ENCODE data around the gene NHERF1. TPM values are rescaled to one million over a fixed set of nuclear protein-coding genes. Genes with fewer than 3 reads are reported as not detected.

The NHERF1 gene
- total and polyA plus RNA-seq, 2 of the 13 experiments (the other 11 are each of a cell fraction or from before 2014, with no cell fraction given): 169 to 269 TPM

- TF ChIP-seq NR2F6 (IDR thresholded peaks at IDR 0.05): no peak; the same call in 1 of the 2 replicates
- peak; percentile 64; the same call in 1 of the 2 replicates for TF ChIP-seq NR2F6 (CRISPR knock-in tag; IDR thresholded peaks at IDR 0.05)
- no peak for TF ChIP-seq KDM5A (IDR thresholded peaks at IDR 0.05; ENCODE audit: borderline replicate concordance, low read length)
- no peak for TF ChIP-seq ZNF460 (CRISPR knock-in tag; IDR thresholded peaks at IDR 0.05; ENCODE audit: borderline replicate concordance)
- peak; percentile 75; the same call in 1 of the 2 replicates for TF ChIP-seq PAF1 (CRISPR knock-in tag; IDR thresholded peaks at IDR 0.05)
- TF ChIP-seq SALL1 (CRISPR knock-in tag; IDR thresholded peaks at IDR 0.05): peak; percentile 48; the same call in 1 of the 2 replicates
- TF ChIP-seq HOXA9 (CRISPR knock-in tag; IDR thresholded peaks at IDR 0.05; ENCODE audit: borderline replicate concordance): no peak
- no peak for TF ChIP-seq SNRNP70 (IDR thresholded peaks at IDR 0.05; ENCODE audit: low read depth, low read length)
- TF ChIP-seq, protein P1, sequence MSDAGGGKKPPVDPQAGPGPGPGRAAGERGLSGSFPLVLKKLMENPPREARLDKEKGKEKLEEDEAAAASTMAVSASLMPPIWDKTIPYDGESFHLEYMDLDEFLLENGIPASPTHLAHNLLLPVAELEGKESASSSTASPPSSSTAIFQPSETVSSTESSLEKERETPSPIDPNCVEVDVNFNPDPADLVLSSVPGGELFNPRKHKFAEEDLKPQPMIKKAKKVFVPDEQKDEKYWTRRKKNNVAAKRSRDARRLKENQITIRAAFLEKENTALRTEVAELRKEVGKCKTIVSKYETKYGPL (CRISPR knock-in tag; IDR thresholded peaks at IDR 0.05): no peak
- TF ChIP-seq NFKBIZ (CRISPR knock-in tag; IDR thresholded peaks at IDR 0.05): 0 out of 2 replicates have a peak, but pooled peaks have one; percentile 40
- TF ChIP-seq TRIM24 (CRISPR knock-in tag; IDR thresholded peaks at IDR 0.05): no peak
- TF ChIP-seq SNAPC2 (CRISPR knock-in tag; IDR thresholded peaks at IDR 0.05): no peak
- TF ChIP-seq ZNF883 (CRISPR knock-in tag; IDR thresholded peaks at IDR 0.05; ENCODE audit: not compliant biosample characterization): no peak
- TF ChIP-seq ZNF431 (CRISPR knock-in tag; IDR thresholded peaks at IDR 0.05; ENCODE audit: borderline replicate concordance, low read depth): no peak
- TF ChIP-seq PAX8 (CRISPR knock-in tag; IDR thresholded peaks at IDR 0.05; ENCODE audit: borderline replicate concordance): no peak
- no peak for TF ChIP-seq PRMT3 (CRISPR knock-in tag; IDR thresholded peaks at IDR 0.05; ENCODE audit: borderline replicate concordance, low read depth)
- no peak for TF ChIP-seq ZNF207 (IDR thresholded peaks at IDR 0.05; ENCODE audit: borderline replicate concordance)
- TF ChIP-seq, protein P2, sequence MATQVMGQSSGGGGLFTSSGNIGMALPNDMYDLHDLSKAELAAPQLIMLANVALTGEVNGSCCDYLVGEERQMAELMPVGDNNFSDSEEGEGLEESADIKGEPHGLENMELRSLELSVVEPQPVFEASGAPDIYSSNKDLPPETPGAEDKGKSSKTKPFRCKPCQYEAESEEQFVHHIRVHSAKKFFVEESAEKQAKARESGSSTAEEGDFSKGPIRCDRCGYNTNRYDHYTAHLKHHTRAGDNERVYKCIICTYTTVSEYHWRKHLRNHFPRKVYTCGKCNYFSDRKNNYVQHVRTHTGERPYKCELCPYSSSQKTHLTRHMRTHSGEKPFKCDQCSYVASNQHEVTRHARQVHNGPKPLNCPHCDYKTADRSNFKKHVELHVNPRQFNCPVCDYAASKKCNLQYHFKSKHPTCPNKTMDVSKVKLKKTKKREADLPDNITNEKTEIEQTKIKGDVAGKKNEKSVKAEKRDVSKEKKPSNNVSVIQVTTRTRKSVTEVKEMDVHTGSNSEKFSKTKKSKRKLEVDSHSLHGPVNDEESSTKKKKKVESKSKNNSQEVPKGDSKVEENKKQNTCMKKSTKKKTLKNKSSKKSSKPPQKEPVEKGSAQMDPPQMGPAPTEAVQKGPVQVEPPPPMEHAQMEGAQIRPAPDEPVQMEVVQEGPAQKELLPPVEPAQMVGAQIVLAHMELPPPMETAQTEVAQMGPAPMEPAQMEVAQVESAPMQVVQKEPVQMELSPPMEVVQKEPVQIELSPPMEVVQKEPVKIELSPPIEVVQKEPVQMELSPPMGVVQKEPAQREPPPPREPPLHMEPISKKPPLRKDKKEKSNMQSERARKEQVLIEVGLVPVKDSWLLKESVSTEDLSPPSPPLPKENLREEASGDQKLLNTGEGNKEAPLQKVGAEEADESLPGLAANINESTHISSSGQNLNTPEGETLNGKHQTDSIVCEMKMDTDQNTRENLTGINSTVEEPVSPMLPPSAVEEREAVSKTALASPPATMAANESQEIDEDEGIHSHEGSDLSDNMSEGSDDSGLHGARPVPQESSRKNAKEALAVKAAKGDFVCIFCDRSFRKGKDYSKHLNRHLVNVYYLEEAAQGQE (IDR thresholded peaks at IDR 0.05; ENCODE audit: borderline replicate concordance in 1 of 2, low read depth in 1 of 2, low read length in 2 of 2): no peak
- TF ChIP-seq ZNF841 (CRISPR knock-in tag; IDR thresholded peaks at IDR 0.05; ENCODE audit: borderline replicate concordance): no peak
- TF ChIP-seq ZNF441 (CRISPR knock-in tag; IDR thresholded peaks at IDR 0.05; ENCODE audit: borderline replicate concordance): no peak
- no peak for TF ChIP-seq KLF12 (CRISPR knock-in tag; IDR thresholded peaks at IDR 0.05; ENCODE audit: borderline replicate concordance)
- TF ChIP-seq ATF5 (CRISPR knock-in tag; IDR thresholded peaks at IDR 0.05; ENCODE audit: low read depth): no peak
- TF ChIP-seq THAP11 (CRISPR knock-in tag; IDR thresholded peaks at IDR 0.05): peak; percentile 50
Measured at GRCh38 chr17:74770498-74771318, 22.3 kb downstream of the NHERF1 start (continued).
